Measurements from ENCODE around the gene SUN1. TPM values are rescaled to one million over a fixed set of nuclear protein-coding genes. Genes with fewer than 3 reads are reported as not detected.
A peak's percentile ranks its signal among the peaks of the same experiment; 100 is the strongest.

Gene SUN1
- total and polyA plus RNA-seq, 2 donors (not counting 1 experiment from before 2014, with no cell fraction given), result 198 to 254 TPM

DNA sequence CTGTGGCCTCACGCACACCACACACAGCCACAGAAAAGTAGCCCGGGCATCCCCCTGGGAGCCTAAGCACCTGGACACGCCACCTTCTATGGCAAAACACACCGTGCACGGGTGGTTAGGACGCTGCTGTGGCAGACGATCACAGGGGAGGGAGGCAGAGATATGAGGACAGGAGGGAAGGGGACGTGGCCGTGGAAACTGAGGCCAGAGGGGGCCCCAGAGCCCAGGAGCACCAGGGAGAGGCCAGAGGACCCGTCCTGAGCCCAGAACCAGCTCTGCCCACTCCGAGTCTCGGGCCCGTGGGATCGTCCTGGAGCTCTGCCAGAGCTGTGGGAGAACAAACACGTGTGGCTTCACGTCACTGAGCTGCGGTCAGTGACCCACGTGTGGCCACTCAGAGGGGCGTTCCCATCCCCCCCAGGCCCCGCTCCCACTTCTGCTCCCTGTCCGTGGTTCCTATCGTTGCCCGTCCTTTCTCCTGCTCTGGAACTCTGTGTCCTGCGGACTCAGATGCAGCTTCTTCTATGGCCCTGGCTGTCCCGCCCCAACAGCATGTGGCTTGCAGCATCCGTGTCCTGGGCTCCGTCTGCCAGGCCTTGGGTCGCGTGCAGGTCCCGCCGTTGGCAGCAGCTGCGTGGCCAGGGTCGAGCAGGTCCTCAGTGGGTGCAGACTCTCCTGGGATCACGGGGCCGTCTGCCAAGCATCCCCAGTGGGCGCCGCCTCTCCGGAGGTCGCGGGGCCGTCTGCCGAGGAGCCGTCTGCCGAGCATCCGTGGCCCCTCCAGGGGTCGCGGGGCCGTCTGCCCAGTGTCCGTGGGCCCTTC lies 75.1 kb downstream of the SUN1 start:
- Histone ChIP-seq H3K4me1 (ENCODE audit: control insufficient read depth in 2 of 2, insufficient read depth in 2 of 2, low read length in 2 of 2) (peaks cover 16 to 20% of the 10 kb centered on the region in 2 donors), H3K9me3 (ENCODE audit: control extremely low read depth in 1 of 3, control insufficient read depth in 2 of 3, insufficient read depth in 1 of 3, low read length in 2 of 3) (peaks cover 0 to 11% (median 0%) of the 10 kb centered on the region in 3 donors), H3K79me2 (ENCODE audit: control insufficient read depth, insufficient read depth, low read length) (no peaks in the 10 kb centered on the region), H3K36me3 (replicated peaks in 1 of 2; ENCODE audit: control extremely low read depth in 1 of 2, control insufficient read depth in 1 of 2, extremely low read depth in 1 of 2, insufficient read depth in 2 of 2, low read length in 1 of 2) (no peaks in the 10 kb centered on the region), H3K9ac (ENCODE audit: low read length) (no peak overlapping the region), H3K27ac (ENCODE audit: low read length in 2 of 2) (no peak overlapping the region), H3K4me3 (ENCODE audit: control extremely low read depth in 1 of 5, extremely low read depth in 1 of 5, insufficient read depth in 1 of 5, low read depth in 2 of 5, low read length in 4 of 5) (no peak overlapping the region), H3K27me3 (replicated peaks in 1 of 4; ENCODE audit: control extremely low read depth in 1 of 4, control insufficient read depth in 3 of 4, insufficient read depth in 4 of 4, low read length in 3 of 4) (no peaks in the 10 kb centered on the region), H3K4me2 (replicated peaks; ENCODE audit: low read depth, low read length, poor library complexity, severe bottlenecking) (no peak overlapping the region), H4K20me1 (ENCODE audit: control insufficient read depth, insufficient read depth, low read length, poor library complexity, severe bottlenecking) (no peaks in the 10 kb centered on the region), H2AFZ (ENCODE audit: insufficient read depth, low read depth, low read length, poor library complexity, severe bottlenecking) (no peak overlapping the region)
- intact Hi-C loops (cut with micrococcal nuclease), result loop anchor here (5.0 kb wide), 2 partner anchors 180 to 235 kb away; partner anchors contain the start of gene GPER1
- no peaks in the 10 kb centered on the region for H3K9me3 Mint-ChIP-seq (ENCODE audit: insufficient read depth)
- DNase-seq (peak; percentile 66), ATAC-seq (ENCODE audit: low read depth) (peak; percentile 16)
- H3K4me3 Mint-ChIP-seq, result no peak overlapping the region
- ChIA-PET CTCF (interaction anchor here (0.8 to 4.5 kb wide), 11 partner anchors 16 to 269 kb away, joined by 3 to 47 read pairs (median 5); partner anchors contain the start of gene COX19), POLR2A (interaction anchor here (0.7 to 1.7 kb wide), 3 partner anchors 23 to 179 kb away, joined by 3 to 4 read pairs (median 3); no protein-coding TSS in a partner anchor)
- no peak for TF ChIP-seq EZH2 (IDR thresholded peaks at IDR 0.05; ENCODE audit: borderline replicate concordance, insufficient read depth, low read depth, low read length, poor library complexity, severe bottlenecking)
- TF ChIP-seq, protein P1, sequence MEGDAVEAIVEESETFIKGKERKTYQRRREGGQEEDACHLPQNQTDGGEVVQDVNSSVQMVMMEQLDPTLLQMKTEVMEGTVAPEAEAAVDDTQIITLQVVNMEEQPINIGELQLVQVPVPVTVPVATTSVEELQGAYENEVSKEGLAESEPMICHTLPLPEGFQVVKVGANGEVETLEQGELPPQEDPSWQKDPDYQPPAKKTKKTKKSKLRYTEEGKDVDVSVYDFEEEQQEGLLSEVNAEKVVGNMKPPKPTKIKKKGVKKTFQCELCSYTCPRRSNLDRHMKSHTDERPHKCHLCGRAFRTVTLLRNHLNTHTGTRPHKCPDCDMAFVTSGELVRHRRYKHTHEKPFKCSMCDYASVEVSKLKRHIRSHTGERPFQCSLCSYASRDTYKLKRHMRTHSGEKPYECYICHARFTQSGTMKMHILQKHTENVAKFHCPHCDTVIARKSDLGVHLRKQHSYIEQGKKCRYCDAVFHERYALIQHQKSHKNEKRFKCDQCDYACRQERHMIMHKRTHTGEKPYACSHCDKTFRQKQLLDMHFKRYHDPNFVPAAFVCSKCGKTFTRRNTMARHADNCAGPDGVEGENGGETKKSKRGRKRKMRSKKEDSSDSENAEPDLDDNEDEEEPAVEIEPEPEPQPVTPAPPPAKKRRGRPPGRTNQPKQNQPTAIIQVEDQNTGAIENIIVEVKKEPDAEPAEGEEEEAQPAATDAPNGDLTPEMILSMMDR (IDR thresholded peaks at IDR 0.05), result no peak
- peak overlapping the region; percentile 59 for H3K27ac Mint-ChIP-seq
- H3K4me1 Mint-ChIP-seq, result peaks cover 15% of the 10 kb centered on the region
- H3K27me3 Mint-ChIP-seq, result peaks cover 8% of the 10 kb centered on the region
- 80% methylated on average over 49 of the region's 49 CpGs for WGBS (ENCODE audit: insufficient coverage)
